ENCODE measurements around the gene FBXW7.

The FBXW7 gene

GRCh38 chr4:152467101-152467500 lies 68.8 kb downstream of the FBXW7 start:
- DNase-seq: peak; percentile 67 to 80 (median 73)

DNA sequence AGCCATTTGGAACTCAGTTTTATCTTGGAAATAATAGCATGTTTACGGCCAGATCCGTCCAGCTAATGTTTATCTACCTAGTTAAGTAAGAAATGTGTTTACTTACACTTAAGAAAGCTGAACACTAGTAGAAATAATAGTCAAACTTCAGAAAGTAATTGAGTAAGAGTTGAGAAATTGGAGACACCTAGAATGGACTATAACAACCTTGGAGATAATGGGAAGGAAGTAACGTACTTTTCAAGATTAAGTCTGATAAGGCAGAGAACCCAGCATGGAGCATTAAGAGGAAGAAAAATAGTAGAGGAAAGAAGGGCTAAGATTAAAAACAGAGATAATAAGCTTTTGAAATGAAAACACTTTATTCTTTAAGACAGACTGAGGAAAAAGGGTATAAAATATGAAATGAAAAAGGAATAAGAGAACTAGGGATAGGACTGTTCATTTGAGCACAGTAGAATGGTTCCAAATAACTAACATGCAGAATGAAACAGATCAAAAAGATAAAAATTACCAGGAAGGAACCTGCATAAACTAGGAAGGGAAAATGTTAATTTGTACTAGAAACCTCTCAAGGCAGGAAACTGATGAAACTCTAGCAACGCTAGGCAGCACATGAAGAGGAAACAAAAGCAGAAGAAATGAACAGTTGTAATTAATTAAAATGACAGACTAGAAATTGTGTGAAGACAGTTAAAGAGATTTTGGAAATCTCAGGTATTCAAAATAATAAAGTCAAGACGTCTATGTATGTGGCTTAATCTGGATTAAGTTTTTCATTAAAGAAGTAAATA lies 71.7 kb downstream of the FBXW7 start:
- DNase-seq: peak in 1 of 3 donors; percentile 15

- DNase-seq: no peak
These were observed 72.3 kb downstream of the FBXW7 start for GRCh38 chr4:152463562-152463961.

- no peak for DNase-seq
These were observed 73.2 kb downstream of the FBXW7 start for GRCh38 chr4:152462695-152463094.

GRCh38 chr4:152462047-152462446 lies 73.8 kb downstream of the FBXW7 start:
- no peak for DNase-seq

DNA sequence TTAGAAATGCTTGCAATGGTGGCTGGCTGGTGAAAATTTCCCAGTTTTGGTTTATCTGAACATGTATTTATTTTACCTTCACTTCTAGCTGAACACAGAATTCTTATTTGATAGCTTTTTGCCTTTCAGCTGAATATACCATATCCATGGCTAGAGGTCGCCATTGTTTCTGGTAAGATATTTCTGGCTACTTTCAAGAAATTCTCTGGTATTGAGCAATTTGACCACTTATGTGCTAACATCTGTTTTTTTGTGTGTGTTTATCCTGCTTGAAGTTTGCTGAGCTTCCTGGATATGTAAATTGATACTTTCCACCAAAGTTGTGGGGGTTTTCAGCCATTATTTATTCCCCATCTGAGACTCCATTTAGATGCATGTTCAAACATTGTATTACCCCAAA lies 75.4 kb downstream of the FBXW7 start:
- DNase-seq: peak; percentile 60 to 82 (median 81)

GRCh38 chr4:152459326-152459725 lies 76.6 kb downstream of the FBXW7 start:
- no peak for DNase-seq

GRCh38 chr4:152458801-152459302 lies 77.0 kb downstream of the FBXW7 start:
- peak; percentile 11 to 25 (median 15) for DNase-seq

DNA sequence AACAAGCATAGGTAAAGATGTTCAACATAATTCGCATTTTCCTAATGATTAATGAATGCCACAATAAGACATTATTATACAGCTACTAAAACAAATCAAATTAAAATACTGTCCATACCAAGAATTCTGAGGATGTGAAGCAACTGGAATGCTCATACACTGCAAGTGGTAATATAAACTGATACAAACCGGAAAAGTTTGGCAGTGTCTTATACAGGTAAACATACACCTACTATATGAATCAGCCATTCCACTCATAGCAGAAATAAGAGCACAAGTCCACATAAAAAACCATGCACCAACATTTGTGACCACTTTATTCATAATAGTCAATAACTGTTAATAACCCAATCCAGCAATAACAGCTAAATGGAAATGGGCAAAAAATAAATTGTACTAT lies 79.3 kb downstream of the FBXW7 start:
- DNase-seq: no peak

GRCh38 chr4:152455311-152455710 lies 80.6 kb downstream of the FBXW7 start:
- no peak for DNase-seq

- DNase-seq: peak; percentile 18 to 57 (median 41)
These were observed 81.4 kb downstream of the FBXW7 start for GRCh38 chr4:152454398-152455011.

DNA sequence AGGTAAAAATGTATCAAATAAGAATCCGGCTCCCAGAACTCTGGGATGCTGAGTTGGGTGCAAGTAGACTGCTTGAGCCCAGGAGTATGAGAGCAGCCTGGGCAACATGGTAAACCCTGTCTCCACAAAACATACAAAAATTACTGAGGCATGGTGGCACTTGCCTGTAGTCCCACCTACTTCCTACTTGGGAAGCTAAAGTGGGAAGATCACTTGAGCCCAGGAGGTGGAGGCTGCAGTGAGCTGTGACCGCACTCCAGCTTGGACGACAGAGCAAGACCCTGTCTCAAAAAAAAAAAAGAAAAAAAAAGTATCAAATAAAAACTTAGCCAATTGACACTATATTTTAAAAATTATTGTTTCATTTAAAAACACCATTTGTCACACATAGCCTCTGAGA lies 84.4 kb downstream of the FBXW7 start:
- no peak for DNase-seq

DNA sequence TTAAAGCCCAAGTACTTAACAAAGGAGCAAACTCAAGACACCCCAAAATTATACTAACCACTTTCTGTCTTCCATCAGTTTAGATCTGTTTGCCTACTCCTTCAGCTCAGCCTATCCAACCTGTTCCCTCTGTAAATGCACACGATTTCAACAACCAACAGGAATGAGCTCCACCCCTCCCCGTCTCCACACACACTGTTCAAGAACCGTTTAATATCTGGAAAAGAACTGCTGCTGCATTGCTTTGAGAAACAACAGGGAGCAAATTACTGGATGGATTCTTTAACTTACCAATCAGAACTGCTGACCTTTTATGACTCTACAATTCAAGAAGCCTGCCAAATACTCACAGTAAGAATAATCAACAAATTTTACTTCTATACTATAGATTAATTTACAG lies 87.0 kb downstream of the FBXW7 start:
- DNase-seq: no peak

- DNase-seq: no peak
These were observed 87.7 kb downstream of the FBXW7 start for GRCh38 chr4:152448038-152448707.

DNA sequence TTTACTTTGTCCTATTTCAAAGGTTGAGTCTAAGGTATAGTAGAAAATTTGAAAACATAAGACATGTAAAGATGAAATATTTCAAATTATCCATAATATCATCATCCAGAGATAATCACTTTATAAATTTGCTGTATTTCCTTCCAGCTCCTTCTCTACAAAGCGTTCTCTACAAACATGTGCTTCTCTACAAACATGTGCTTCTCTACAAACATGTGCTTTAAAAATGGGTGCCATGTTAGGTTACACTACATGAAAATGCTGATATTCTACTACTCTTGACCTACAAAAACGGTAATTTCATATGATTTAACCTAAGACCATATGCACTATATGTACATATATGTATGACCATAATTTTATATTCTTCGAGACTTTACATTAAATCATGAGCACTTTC lies 92.0 kb downstream of the FBXW7 start:
- no peak for DNase-seq

GRCh38 chr4:152437561-152437960 lies 98.3 kb downstream of the FBXW7 start:
- DNase-seq: no peak

GRCh38 chr4:152436384-152436783 lies 99.5 kb downstream of the FBXW7 start:
- no peak for DNase-seq

- DNase-seq: peak; percentile 21 to 45 (median 45)
These were observed 101.9 kb downstream of the FBXW7 start for GRCh38 chr4:152434011-152434410.

- no peak for DNase-seq
These were observed 104.1 kb downstream of the FBXW7 start for GRCh38 chr4:152431784-152432183.

DNA sequence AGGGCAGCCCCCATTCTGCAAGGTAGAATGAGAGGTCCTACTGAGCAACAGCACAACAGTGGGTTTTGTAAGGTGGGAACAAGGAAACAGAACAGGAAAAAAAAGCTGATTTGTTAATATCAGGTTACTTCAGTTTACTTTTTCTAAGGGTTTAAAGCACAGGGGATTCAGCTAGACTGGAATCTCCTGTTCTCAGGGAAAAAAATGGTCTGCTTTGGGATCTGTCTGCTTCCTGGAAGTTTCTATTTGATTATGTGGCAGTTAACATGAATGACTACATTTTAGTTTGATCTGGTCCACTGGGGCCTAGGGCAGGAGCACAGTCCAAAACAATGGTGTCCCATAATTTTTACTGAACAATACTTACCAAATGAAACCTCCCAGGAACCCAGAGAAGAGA lies 104.6 kb downstream of the FBXW7 start:
- no peak for DNase-seq

DNA sequence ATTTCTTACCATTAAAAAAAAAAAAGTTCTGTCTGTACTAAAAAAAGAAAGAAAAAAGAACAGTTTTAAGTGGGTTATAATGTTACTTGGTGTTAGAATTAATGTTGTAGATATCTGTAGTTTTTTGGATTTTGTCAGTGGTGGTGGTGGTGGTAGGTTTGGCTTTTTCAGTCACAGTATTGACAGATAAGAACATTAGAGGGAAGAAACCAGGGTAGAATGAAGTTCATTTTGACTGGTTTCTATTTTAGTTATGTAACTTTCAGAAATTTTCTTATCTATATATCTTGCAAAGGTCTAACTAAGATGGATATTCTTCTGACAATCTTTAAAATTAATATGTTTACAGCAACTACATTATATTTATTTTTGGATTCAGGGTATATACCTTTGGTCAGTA lies 105.4 kb downstream of the FBXW7 start:
- DNase-seq: no peak

DNA sequence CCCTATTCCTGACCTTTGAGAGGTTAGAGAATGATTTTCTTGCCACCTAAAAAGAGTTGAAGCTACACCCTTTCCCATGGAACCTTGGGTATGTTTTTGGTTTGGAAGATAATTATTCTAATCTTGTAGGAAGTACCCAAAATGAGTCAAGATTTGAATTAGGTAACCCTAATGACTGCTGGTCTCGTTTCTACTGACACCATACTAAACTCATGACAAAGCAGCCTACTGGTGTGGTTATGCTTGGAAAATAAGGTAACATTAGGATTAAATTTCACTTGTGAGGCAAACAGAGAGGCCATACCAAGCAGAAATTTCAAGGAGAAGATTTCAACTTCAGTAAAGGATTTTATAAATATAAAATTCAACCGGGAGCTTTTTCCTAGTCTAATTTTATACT lies 107.9 kb downstream of the FBXW7 start:
- peak; percentile 22 to 43 (median 41) for DNase-seq

DNA sequence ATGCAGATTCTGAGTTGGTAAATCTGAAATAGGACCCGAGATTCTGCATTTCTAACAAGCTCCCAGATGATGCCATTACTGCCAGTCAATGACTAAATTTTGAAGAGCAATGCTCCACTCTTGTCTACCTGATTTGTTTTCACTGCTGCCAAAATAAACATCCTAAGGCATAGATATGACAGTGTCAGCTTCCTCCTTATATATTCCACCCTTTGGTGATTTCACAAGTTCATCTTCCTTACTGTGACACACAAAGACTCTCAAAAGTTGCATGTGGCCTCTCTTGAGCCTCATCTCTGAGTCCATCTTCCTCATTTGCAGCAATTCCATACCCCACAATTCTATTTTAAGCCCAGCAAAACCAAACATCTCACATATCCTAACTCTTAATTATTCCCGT lies 110.9 kb downstream of the FBXW7 start:
- DNase-seq: peak; percentile 66 to 82 (median 73)

GRCh38 chr4:152424396-152424795 lies 111.5 kb downstream of the FBXW7 start:
- DNase-seq: peak in 2 of 3 donors; percentile 17 to 46

All from suppressor macrophage treated with lipopolysaccharide for 1 hour (primary cell).